Lower leg skin (tissue), 3 donors: ENCODE results near the gene DRAXIN.

ENCODE experiments used
- CTCF ChIP-seq, 3 donors: fragments of 450-650 bp; IDR thresholded peaks; one replicate each; pipeline ENCODE4 v1.5.1; 2016; ENCODE audit warnings: antibody characterized with exemption in 3 of 3, mild to moderate bottlenecking in 3 of 3, moderate library complexity in 2 of 3
- POLR2A ChIP-seq, 2 donors: fragments of 450-650 bp; IDR thresholded peaks; one replicate each; pipeline ENCODE4 v1.6.1; 2016 to 2017; ENCODE audit warnings: antibody characterized with exemption in 2 of 2, mild to moderate bottlenecking in 1 of 2, moderate library complexity in 1 of 2

GRCh38 chr1:11749996-11750395 lies 58.5 kb downstream of the DRAXIN start:
- no peak for TF ChIP-seq CTCF (IDR thresholded peaks at IDR 0.05)
- no peak for TF ChIP-seq POLR2A (IDR thresholded peaks at IDR 0.05)
